LNCaP clone FGC (cell line): Measurements from ENCODE around the gene CD4.
"Not testable (repeated sequence)": the region's sequence is repeated elsewhere in the genome, so short reads cannot be mapped to it uniquely, and the experiment has no call there.

Experiments used
- DNase-seq: peaks from one replicate; pipeline ENCODE4 v3.0.0-alpha.2; 2011; ENCODE audit warnings: low read depth
- H3K4me3 ChIP-seq: 2 replicates; pipeline ENCODE4 v1.5.1; 2011; ENCODE audit warnings: mild to moderate bottlenecking, low read depth, low read length, control low read depth
- TF ChIP-seq, protein P1 (sequence below): IDR thresholded peaks from 2 replicates; pipeline ENCODE4 v1.5.1; 2012; ENCODE audit warnings: mild to moderate bottlenecking; ENCODE audit not compliant: control insufficient read depth, insufficient read depth; ENCODE audit errors: extremely low read depth

The CD4 gene

DNA sequence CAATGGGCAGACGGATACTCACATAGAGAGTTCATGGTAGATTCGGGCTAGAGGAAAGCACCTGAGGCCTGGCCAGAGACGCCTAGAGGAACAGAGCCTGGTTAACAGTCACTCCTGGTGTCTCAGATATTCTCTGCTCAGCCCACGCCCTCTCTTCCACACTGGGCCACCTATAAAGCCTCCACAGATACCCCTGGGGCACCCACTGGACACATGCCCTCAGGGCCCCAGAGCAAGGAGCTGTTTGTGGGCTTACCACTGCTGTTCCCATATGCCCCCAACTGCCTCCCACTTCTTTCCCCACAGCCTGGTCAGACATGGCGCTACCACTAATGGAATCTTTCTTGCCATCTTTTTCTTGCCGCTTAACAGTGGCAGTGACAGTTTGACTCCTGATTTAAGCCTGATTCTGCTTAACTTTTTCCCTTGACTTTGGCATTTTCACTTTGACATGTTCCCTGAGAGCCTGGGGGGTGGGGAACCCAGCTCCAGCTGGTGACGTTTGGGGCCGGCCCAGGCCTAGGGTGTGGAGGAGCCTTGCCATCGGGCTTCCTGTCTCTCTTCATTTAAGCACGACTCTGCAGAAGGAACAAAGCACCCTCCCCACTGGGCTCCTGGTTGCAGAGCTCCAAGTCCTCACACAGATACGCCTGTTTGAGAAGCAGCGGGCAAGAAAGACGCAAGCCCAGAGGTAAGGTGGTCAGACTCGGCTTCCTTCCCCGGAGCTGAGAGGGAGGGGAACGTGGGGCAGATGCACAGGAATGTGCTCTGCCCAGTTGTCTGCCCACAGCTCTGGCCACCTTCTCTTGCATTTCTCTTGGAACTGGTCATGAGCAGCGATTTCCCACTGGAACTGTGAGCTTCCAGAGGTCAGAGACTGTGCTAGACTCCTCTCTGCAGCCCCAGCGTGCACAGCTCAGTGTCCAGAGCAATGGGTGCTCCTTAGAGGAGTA lies at the start of gene CD4:
Gene CD4 (plus strand): TSS at position 557 of the 953 bp plus-strand sequence. CDS start 10,611 bp downstream, outside the sequence.
- DNase-seq = no peak
- TF ChIP-seq, protein P1, sequence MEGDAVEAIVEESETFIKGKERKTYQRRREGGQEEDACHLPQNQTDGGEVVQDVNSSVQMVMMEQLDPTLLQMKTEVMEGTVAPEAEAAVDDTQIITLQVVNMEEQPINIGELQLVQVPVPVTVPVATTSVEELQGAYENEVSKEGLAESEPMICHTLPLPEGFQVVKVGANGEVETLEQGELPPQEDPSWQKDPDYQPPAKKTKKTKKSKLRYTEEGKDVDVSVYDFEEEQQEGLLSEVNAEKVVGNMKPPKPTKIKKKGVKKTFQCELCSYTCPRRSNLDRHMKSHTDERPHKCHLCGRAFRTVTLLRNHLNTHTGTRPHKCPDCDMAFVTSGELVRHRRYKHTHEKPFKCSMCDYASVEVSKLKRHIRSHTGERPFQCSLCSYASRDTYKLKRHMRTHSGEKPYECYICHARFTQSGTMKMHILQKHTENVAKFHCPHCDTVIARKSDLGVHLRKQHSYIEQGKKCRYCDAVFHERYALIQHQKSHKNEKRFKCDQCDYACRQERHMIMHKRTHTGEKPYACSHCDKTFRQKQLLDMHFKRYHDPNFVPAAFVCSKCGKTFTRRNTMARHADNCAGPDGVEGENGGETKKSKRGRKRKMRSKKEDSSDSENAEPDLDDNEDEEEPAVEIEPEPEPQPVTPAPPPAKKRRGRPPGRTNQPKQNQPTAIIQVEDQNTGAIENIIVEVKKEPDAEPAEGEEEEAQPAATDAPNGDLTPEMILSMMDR = no peak
- H3K4me3 ChIP-seq = no peak within 1 kb of the TSS

- not testable (repeated sequence) for DNase-seq, H3K4me3 ChIP-seq
These were observed 47.2 kb upstream of the CD4 start for GRCh38 chr12:6742080-6742479.

- DNase-seq = no peak
- H3K4me3 ChIP-seq = no peak overlapping the region
- TF ChIP-seq, protein P1 = no peak
These were observed 46.5 kb upstream of the CD4 start for GRCh38 chr12:6742834-6743233.

GRCh38 chr12:6743300-6743699 lies 46.0 kb upstream of the CD4 start:
- DNase-seq, H3K4me3 ChIP-seq: not testable (repeated sequence)

DNA sequence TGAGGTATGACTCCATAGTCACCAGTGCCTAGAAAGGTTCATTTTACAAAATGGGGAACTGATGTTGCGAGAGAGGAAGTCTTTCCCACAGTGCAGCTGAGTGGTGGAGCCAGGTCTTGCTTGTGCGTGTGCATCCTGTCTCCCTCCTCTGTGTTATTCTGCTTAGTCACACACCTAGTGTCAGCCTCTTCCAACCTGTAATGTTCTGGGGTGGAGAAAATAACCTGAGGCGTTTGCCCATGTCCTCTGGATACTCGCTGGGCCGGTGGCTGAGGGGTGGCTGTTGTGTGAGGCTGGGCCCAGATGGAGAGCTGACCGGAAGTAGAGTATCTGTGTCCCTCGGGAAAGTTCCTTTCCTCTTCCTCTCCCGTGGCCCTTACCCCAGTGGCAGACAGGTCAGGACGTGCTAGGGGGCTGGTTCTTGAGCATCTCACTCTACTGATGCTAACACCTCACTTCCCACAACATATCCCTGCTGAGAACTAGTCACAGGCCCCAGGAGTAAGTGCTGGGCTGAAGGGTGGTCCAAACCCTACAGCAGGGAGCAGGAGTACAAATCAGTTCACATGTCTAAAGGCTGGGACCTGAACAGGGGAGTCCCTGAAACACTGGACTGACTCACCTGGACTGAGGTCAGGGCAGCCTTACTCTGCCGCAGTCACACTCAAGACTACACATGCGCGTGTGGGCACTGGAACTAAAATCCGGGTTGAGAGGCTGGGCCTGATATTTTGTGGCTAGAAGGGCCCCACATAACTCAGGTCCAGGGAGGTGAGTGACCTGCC lies 43.4 kb upstream of the CD4 start:
- DNase-seq = no peak
- no peak overlapping the region for H3K4me3 ChIP-seq
- TF ChIP-seq, protein P1 = no peak

DNA sequence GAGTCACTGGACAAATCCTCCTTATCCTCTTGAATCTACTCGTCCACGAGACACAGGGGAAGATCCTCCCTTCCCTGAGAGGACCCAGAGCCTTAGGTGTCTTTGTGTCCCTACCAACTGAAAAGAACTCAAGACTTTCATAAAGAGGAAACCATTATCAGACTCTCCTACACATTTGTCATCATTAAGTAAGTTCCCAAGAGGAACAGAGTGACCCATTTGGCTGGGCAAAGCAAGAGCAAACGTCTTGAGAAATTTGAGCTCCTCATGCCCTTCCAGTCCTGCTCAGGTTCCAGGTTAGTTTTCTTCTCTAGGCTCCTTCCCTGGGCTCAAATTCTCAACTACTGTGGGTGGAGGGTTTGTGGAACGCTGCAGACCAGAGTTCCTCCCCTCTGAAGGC lies 42.1 kb upstream of the CD4 start:
- DNase-seq = no peak

GRCh38 chr12:6748761-6749160 lies 40.6 kb upstream of the CD4 start:
- TF ChIP-seq, protein P1 = no peak
- DNase-seq = no peak
- no peak overlapping the region for H3K4me3 ChIP-seq

More for the DNA sequence above, 42.1 kb upstream of the CD4 start:
- H3K4me3 ChIP-seq = no peak overlapping the region
- TF ChIP-seq, protein P1 = no peak
